HepG2 (cell line): ENCODE data around the gene KCNF1. TPM values are rescaled to one million over a fixed set of nuclear protein-coding genes. Genes with fewer than 3 reads are reported as not detected.

ENCODE experiments used
- ATAC-seq: fragments of 200-7000 bp; cut with Tn5 transposase; 3 replicates; pipeline ENCODE4 v1.9.1; 2020; ENCODE audit warnings: mild to moderate bottlenecking, moderate library complexity
- BruUV-seq: library from RNA; stranded (reverse); fragments of 400-500 nt; replicated peaks from 2 replicates; lab custom pipeline; 2021; lab: Mats Ljungman, UMichigan
- CTCF ChIA-PET: fragments of 300-600 bp; formaldehyde crosslinking; extraction: SDS; loops from one replicate; lab custom pipeline; 2021; ENCODE audit warnings: low total read pairs, inconsistent platforms, low intra/inter-chr PET ratio; lab: Yijun Ruan, JAX
- POLR2A ChIA-PET: fragments of 350-600 bp; sonication (Branson Sonifier 250); formaldehyde crosslinking; loops from one replicate; lab custom pipeline; 2020; ENCODE audit warnings: antibody characterized with exemption, inconsistent platforms; lab: Yijun Ruan, JAX
- DNase-seq: peaks from one replicate; pipeline ENCODE4 v3.0.0-alpha.2; 2015; ENCODE audit warnings: low spot score
- FAIRE-seq: peaks from 3 replicates; lab custom pipeline; 2011; peaks lifted over from hg19 to GRCh38; lab: Jason Lieb, UNC
- H2AFZ ChIP-seq: one replicate; pipeline ENCODE4 v1.6.1; 2011; ENCODE audit warnings: low read length, inconsistent platforms
- H3K27ac ChIP-seq: fragments of 300-600 bp; 3 replicates; pipeline ENCODE4 v1.8.0; 2011; ENCODE audit warnings: mixed run types, mild to moderate bottlenecking, mixed read lengths, low read length, inconsistent platforms; ENCODE audit not compliant: insufficient read depth; ENCODE audit errors: extremely low read length
- H3K27me3 ChIP-seq, 2 experiments: fragments of 200-600 bp in 1 of 2; 2 replicates in 1 of 2; 3 replicates in 1 of 2; pipeline versions ENCODE4 v1.6.0 to v1.8.0; 2011; ENCODE audit warnings: low read length in 2 of 2, mild to moderate bottlenecking in 2 of 2, moderate library complexity in 2 of 2, inconsistent platforms in 1 of 2; ENCODE audit not compliant: insufficient read depth in 2 of 2, control insufficient read depth in 1 of 2
- H3K36me3 ChIP-seq, 2 experiments: fragments of 200-600 bp in 1 of 2; replicated peaks in 1 of 2; 2 replicates in 1 of 2; 3 replicates in 1 of 2; pipeline versions ENCODE4 v1.5.1 to v1.8.0; 2011; ENCODE audit warnings: low read length in 2 of 2, inconsistent platforms in 1 of 2; ENCODE audit not compliant: insufficient read depth in 2 of 2, control insufficient read depth in 1 of 2
- H3K4me1 ChIP-seq: 2 replicates; pipeline ENCODE4 v1.5.1; 2012; ENCODE audit warnings: low read length, inconsistent platforms; ENCODE audit not compliant: insufficient read depth
- H3K4me2 ChIP-seq: 2 replicates; pipeline ENCODE4 v1.6.0; 2011; ENCODE audit warnings: low read depth, low read length, inconsistent platforms
- H3K4me3 ChIP-seq, 3 experiments: fragments of 200-600 bp in 1 of 3; sonication (generic), shearing (Covaris generic) in 1 of 3; replicated peaks in 1 of 3; 2 replicates each; pipeline ENCODE4 v1.5.1; 2011 to 2016; ENCODE audit warnings: low read length in 3 of 3, inconsistent platforms in 2 of 3, low read depth in 2 of 3, mild to moderate bottlenecking in 2 of 3, control low read depth in 1 of 3, mixed read lengths in 1 of 3; ENCODE audit not compliant: insufficient read depth in 1 of 3
- H3K79me2 ChIP-seq: one replicate; pipeline ENCODE4 v1.6.1; 2011; ENCODE audit warnings: low read length, inconsistent platforms; ENCODE audit not compliant: insufficient read depth
- H3K9ac ChIP-seq: 2 replicates; pipeline ENCODE4 v1.6.0; 2011; ENCODE audit warnings: mild to moderate bottlenecking, low read depth, low read length, inconsistent platforms; ENCODE audit not compliant: insufficient read depth
- H3K9me3 ChIP-seq: 2 replicates; pipeline ENCODE4 v1.5.1; 2012; ENCODE audit warnings: mild to moderate bottlenecking, low read length
- H4K20me1 ChIP-seq: 2 replicates; pipeline ENCODE4 v1.6.0; 2011; ENCODE audit warnings: inconsistent platforms, mild to moderate bottlenecking, low read length, moderate library complexity; ENCODE audit not compliant: insufficient read depth
- HNF1A ChIP-seq, 2 experiments: sonication (generic) in 1 of 2; formaldehyde crosslinking in 1 of 2; IDR thresholded peaks; 2 replicates each; pipeline versions ENCODE4 v1.4.0 to v1.6.1; 2016 to 2020; ENCODE audit warnings: borderline replicate concordance in 1 of 2, low read depth in 1 of 2, mild to moderate bottlenecking in 1 of 2, missing genetic modification reagents in 1 of 2
- HOXA3 ChIP-seq: sonication (generic); formaldehyde crosslinking; IDR thresholded peaks from 2 replicates; pipeline ENCODE4 v1.5.0; 2020; ENCODE audit warnings: missing genetic modification reagents
- RFXAP ChIP-seq: sonication (generic); formaldehyde crosslinking; IDR thresholded peaks from 2 replicates; pipeline ENCODE4 v1.4.0; 2020; ENCODE audit warnings: missing genetic modification reagents, borderline replicate concordance
- STAT5B ChIP-seq: sonication (generic); formaldehyde crosslinking; IDR thresholded peaks from 2 replicates; pipeline ENCODE4 v1.4.0; 2020; ENCODE audit warnings: missing genetic modification reagents
- XRCC5 ChIP-seq: fragments of 200-400 bp; formaldehyde crosslinking; optimal IDR thresholded peaks from 2 replicates; pipeline ENCODE3; 2017; ENCODE audit warnings: mild to moderate bottlenecking, low read length
- ZNF207 ChIP-seq: fragments of 450-650 bp; IDR thresholded peaks from 2 replicates; pipeline ENCODE4 v1.6.1; 2016; ENCODE audit warnings: antibody characterized with exemption, borderline replicate concordance
- ZNF230 ChIP-seq: sonication (generic); formaldehyde crosslinking; IDR thresholded peaks from 2 replicates; pipeline ENCODE4 v1.4.0; 2020; ENCODE audit warnings: mild to moderate bottlenecking, missing genetic modification reagents
- WGBS: methylation state at CpG from one replicate; pipeline ENCODE4 v1.1.6; 2017; ENCODE audit warnings: low lambda C conversion rate; 5-methylcytosine and 5-hydroxymethylcytosine counted together
- in situ Hi-C: cut with HindIII; loops from 2 replicates; pipeline ENCODE4 v1.10.0; 2017; ENCODE audit warnings: low pct_unique_long_range_greater_than_20kb; ENCODE audit not compliant: extremely low pct_ligation_motif_present
- intact Hi-C: fragments of 100-400 bp; cut with micrococcal nuclease; formaldehyde crosslinking; loops from one replicate; pipeline ENCODE4 v1.10.0; 2022; ENCODE audit not compliant: unreplicated experiment
- polyA plus RNA-seq, 8 experiments: library from polyadenylated mRNA; depleted of rRNA in 3 of 8; stranded (reverse) in 7 of 8; unstranded in 1 of 8; fragments of >200 nt; fragmentation: Illumina TruSeq in 4 of 8; extraction: Trizol in 4 of 8; gene quantifications; 2 replicates each; pipeline versions ENCODE4 v1.2.1 to v1.2.3, GENCODE V29; 2011 to 2016; ENCODE audit warnings: low read depth in 4 of 8, missing spikeins in 1 of 8, mixed read lengths in 1 of 8; ENCODE audit not compliant: insufficient read depth in 1 of 8
- total RNA-seq, 5 experiments: library from RNA; depleted of rRNA; stranded (reverse); fragments of >200 nt; fragmentation: Illumina TruSeq; extraction: Trizol; gene quantifications; 2 replicates each; pipeline ENCODE4 v1.2.3, GENCODE V29; 2016; ENCODE audit warnings: low read depth in 1 of 5

KCNF1 gene
- total and polyA plus RNA-seq, 2 of the 13 experiments (the other 11 are each of a cell fraction or from before 2014, with no cell fraction given) = 0.09 to 0.12 TPM

- ChIA-PET CTCF (no interaction called here), POLR2A (no interaction called here)
- 38% methylated on average over 14 of the region's 14 CpGs for WGBS
- no peak overlapping the region for H3K9ac ChIP-seq
- ATAC-seq = no peak
- no peaks in the 10 kb centered on the region for H3K9me3 ChIP-seq
- no peaks in the 10 kb centered on the region for H3K36me3 ChIP-seq
- H3K27ac ChIP-seq = no peak overlapping the region
- intact Hi-C loops = no loop called here
- no peak overlapping the region for H3K4me2 ChIP-seq
- in situ Hi-C loops = no loop called here
- H3K27me3 ChIP-seq = peaks cover 19 to 88% of the 10 kb centered on the region in 2 experiments
- no peaks in the 10 kb centered on the region for H3K4me1 ChIP-seq
- no peak overlapping the region for H3K4me3 ChIP-seq
- FAIRE-seq = no peak
- H4K20me1 ChIP-seq = no peaks in the 10 kb centered on the region
- no peak overlapping the region for H2AFZ ChIP-seq
- no peak for DNase-seq
- H3K79me2 ChIP-seq = no peaks in the 10 kb centered on the region
- TF ChIP-seq HOXA3 (CRISPR knock-in tag) (no peak), RFXAP (CRISPR knock-in tag) (no peak), ZNF230 (CRISPR knock-in tag) (no peak), ZNF207 (no peak), XRCC5 (no peak), STAT5B (CRISPR knock-in tag) (no peak), HNF1A (IDR thresholded peaks at IDR 0.05; ENCODE audit: low read depth) (no peak), HNF1A (CRISPR knock-in tag; IDR thresholded peaks at IDR 0.05; ENCODE audit: borderline replicate concordance) (no peak)
- no TSS peak for BruUV-seq
Measured at GRCh38 chr2:10962004-10962403, 50.3 kb downstream of the KCNF1 start.
